Measurements from ENCODE around the gene INHBB. TPM values are rescaled to one million over a fixed set of nuclear protein-coding genes. Genes with fewer than 3 reads are reported as not detected.

INHBB gene
- total RNA-seq, 1 donor from 2014 or later = 4.7 TPM

DNA sequence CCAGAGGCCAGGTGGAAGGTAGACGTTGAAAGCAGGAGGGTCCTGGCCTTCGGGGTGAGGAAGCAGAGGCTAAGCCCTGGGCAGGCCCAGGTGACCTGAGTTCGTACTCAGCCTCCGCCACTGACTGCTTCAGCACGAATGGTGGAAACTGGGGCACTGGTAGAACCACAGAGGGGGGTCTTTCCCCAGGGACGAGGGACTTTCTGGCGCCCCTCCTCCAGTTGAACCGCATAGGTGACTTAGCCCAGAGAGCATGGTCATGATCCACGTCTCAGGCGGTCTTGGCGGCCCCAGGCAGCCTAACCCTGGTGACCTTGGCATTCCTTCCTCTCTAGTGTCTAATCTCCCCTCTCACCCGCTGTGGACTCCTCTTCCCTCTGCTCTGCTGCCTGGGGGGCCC is 30.2 kb downstream of the INHBB start:
- no peaks in the 10 kb centered on the region for H3K9me3 Mint-ChIP-seq (ENCODE audit: unreplicated experiment)
- TF ChIP-seq, protein P1, sequence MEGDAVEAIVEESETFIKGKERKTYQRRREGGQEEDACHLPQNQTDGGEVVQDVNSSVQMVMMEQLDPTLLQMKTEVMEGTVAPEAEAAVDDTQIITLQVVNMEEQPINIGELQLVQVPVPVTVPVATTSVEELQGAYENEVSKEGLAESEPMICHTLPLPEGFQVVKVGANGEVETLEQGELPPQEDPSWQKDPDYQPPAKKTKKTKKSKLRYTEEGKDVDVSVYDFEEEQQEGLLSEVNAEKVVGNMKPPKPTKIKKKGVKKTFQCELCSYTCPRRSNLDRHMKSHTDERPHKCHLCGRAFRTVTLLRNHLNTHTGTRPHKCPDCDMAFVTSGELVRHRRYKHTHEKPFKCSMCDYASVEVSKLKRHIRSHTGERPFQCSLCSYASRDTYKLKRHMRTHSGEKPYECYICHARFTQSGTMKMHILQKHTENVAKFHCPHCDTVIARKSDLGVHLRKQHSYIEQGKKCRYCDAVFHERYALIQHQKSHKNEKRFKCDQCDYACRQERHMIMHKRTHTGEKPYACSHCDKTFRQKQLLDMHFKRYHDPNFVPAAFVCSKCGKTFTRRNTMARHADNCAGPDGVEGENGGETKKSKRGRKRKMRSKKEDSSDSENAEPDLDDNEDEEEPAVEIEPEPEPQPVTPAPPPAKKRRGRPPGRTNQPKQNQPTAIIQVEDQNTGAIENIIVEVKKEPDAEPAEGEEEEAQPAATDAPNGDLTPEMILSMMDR (IDR thresholded peaks at IDR 0.05; ENCODE audit: unreplicated experiment) = no peak
- H3K36me3 Mint-ChIP-seq (ENCODE audit: low read depth, unreplicated experiment) = no peaks in the 10 kb centered on the region
- H3K4me1 Mint-ChIP-seq (ENCODE audit: unreplicated experiment) = peaks cover 2% of the 10 kb centered on the region
- no peak overlapping the region for H3K4me3 Mint-ChIP-seq (ENCODE audit: unreplicated experiment)
- no peak overlapping the region for H3K27ac Mint-ChIP-seq (ENCODE audit: unreplicated experiment)
- peaks cover 20% of the 10 kb centered on the region for H3K27me3 Mint-ChIP-seq (ENCODE audit: unreplicated experiment)
- no peak for DNase-seq (ENCODE audit: low spot score)

DNA sequence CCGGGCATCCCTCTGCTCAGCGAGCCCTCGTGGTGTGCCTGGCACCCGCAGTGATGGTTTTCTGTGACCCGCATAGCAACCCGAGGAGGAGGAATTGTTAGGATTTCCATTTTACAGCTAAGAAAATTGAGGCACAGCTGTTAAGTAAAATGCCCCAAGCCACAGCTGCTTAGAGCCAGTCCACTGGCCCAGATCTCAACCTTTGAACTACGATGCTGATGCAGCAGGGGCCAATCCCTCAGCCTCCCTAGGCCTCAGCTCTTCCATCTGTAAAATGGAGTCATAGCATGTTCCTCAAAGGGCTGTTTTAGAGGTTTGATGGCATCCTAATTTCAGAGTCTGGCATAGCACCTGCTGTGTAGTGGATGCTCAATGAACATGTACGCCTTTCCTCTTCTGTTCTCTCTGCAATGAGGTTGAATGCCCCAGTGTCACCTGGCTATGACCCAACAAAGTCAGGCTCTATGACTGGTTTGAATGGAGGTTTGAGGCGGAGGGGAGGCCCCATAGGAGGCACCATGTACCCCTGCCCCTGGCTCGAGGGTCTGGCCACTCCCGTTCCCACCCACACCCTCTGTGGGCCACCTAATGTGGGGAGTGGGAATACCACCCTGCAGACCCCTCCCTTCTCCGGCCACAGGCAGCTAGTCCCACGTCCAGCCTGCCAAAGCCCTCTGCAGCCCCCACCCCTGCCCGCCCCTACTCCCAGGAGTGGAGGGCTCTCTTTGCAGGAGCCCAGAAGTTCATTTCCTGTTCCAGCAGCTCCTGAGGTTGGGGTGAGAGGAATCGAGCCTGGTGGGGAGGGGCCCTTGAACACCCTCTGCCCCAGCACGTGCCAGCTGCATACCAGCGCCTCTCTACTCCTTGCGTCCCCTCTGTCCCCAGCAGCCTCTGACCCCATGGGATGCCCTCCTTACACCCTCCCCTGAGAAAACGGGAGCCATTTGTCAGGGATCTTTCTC is 31.0 kb downstream of the INHBB start:
- Mint-ChIP-seq H3K4me1 (ENCODE audit: unreplicated experiment) (peaks cover 2% of the 10 kb centered on the region), H3K36me3 (ENCODE audit: low read depth, unreplicated experiment) (no peaks in the 10 kb centered on the region), H3K27ac (ENCODE audit: unreplicated experiment) (no peak overlapping the region), H3K4me3 (ENCODE audit: unreplicated experiment) (no peak overlapping the region), H3K27me3 (ENCODE audit: unreplicated experiment) (peaks cover 16% of the 10 kb centered on the region), H3K9me3 (ENCODE audit: unreplicated experiment) (no peaks in the 10 kb centered on the region)
- no peak for DNase-seq (ENCODE audit: low spot score)
- TF ChIP-seq, protein P1 (IDR thresholded peaks at IDR 0.05; ENCODE audit: unreplicated experiment) = no peak

DNA sequence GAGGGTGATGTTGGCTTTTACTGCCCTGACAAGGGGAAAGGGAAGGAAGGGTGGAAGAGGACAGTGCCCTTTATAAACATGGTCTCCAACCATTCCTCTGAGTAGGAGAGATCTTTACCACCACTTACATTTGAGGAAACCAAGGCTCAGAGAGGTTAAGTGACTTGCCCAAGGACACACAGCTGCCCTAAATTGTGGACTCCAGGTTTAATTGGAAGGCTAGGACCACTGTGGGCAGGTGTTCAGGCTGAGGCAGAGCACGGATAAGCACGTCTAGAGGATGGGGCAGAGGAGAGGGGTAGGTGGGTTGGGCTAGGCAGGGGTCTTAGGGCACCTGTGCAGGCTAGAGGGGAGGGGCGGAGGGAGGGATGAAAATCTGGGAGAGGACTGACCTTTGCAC is 32.7 kb downstream of the INHBB start:
- Mint-ChIP-seq H3K27me3 (ENCODE audit: unreplicated experiment) (peaks cover 16% of the 10 kb centered on the region), H3K36me3 (ENCODE audit: low read depth, unreplicated experiment) (no peaks in the 10 kb centered on the region), H3K9me3 (ENCODE audit: unreplicated experiment) (no peaks in the 10 kb centered on the region), H3K27ac (ENCODE audit: unreplicated experiment) (no peak overlapping the region), H3K4me3 (ENCODE audit: unreplicated experiment) (no peak overlapping the region), H3K4me1 (ENCODE audit: unreplicated experiment) (peaks cover 1% of the 10 kb centered on the region)
- DNase-seq (ENCODE audit: low spot score) = no peak
- TF ChIP-seq, protein P1 (IDR thresholded peaks at IDR 0.05; ENCODE audit: unreplicated experiment) = no peak

DNA sequence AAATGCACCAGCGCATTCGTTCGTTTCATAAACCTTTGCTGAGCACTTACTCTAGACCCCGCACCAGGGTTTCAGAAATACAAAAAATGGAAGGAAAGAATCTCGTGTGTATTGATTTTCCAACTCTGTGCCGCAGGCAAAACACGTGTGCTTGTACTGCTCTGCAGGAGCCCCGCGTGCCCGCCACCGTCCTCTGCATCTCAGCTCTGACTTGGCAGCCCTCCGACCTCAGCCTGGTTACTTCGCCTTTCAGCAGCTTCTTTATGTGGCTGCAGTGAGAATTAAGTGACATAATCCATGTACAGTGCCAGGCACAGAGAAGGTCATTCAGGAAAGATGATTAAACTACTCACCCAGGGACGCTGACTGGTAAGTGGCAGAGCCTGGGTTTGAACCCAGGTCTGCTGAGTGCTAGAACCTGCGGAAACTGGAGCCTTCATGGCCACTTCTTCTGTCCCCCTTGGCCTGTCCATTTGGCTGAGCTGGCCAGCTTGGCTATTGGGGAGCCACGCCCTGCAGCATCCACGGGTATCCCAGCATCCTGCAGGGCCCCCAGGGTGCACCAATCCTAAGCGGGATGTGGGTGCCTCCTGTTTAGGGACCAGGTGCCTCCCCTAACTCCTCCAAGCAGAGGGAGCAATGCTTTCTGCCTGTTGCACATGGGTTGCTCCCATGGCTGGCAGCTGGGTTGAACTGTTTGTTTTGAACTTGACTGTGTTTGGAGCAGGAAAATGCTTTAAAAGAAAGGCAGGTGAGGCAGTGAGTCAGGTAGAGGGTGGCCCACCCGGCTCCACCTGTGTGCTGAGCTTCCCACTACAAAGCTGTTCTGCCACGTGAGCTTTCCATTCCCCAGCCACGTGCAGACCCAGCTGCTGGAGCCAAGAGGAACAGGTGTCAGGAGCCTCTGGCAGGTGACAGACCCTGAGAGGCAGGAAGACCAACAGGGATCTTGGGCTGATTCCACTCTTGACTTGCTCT is 34.3 kb downstream of the INHBB start:
- no peaks in the 10 kb centered on the region for H3K36me3 Mint-ChIP-seq (ENCODE audit: low read depth, unreplicated experiment)
- TF ChIP-seq, protein P1 (IDR thresholded peaks at IDR 0.05; ENCODE audit: unreplicated experiment) = no peak
- H3K4me3 Mint-ChIP-seq (ENCODE audit: unreplicated experiment) = no peak overlapping the region
- no peak for DNase-seq (ENCODE audit: low spot score)
- H3K27me3 Mint-ChIP-seq (ENCODE audit: unreplicated experiment) = peaks cover 13% of the 10 kb centered on the region
- H3K27ac Mint-ChIP-seq (ENCODE audit: unreplicated experiment) = no peak overlapping the region
- no peaks in the 10 kb centered on the region for H3K9me3 Mint-ChIP-seq (ENCODE audit: unreplicated experiment)
- no peaks in the 10 kb centered on the region for H3K4me1 Mint-ChIP-seq (ENCODE audit: unreplicated experiment)
